IPS DF 6.9 (cell line): ENCODE data around the gene ATAD3A.

Source experiments
- DNase-seq: peaks from one replicate; pipeline ENCODE4 v3.0.0-alpha.2; 2013; ENCODE audit warnings: low read depth, low spot score
- H3K27ac ChIP-seq: one replicate; pipeline ENCODE4 v1.5.1; 2013; ENCODE audit warnings: low read length, control low read depth
- H3K27me3 ChIP-seq: 2 replicates; pipeline ENCODE4 v1.6.1; 2013; ENCODE audit warnings: mild to moderate bottlenecking, low read length; ENCODE audit not compliant: control insufficient read depth, insufficient read depth
- H3K36me3 ChIP-seq: 2 replicates; pipeline ENCODE4 v1.6.1; 2013; ENCODE audit warnings: low read length; ENCODE audit not compliant: control insufficient read depth, insufficient read depth
- H3K4me1 ChIP-seq: 2 replicates; pipeline ENCODE4 v1.6.1; 2013; ENCODE audit warnings: low read length; ENCODE audit not compliant: control insufficient read depth, insufficient read depth
- H3K4me3 ChIP-seq: 2 replicates; pipeline ENCODE4 v1.5.1; 2013; ENCODE audit warnings: mild to moderate bottlenecking, low read length
- H3K9me3 ChIP-seq: 2 replicates; pipeline ENCODE4 v1.6.1; 2013; ENCODE audit warnings: low read length, inconsistent platforms; ENCODE audit not compliant: control insufficient read depth, insufficient read depth
- WGBS: extraction: QIAGEN DNeasy Blood & Tissue Kit; methylation state at CpG from one replicate; pipeline ENCODE4 v1.1.7; 2013; ENCODE audit warnings: mixed read lengths, missing lambda C conversion rate; ENCODE audit not compliant: insufficient read length, insufficient coverage; 5-methylcytosine and 5-hydroxymethylcytosine counted together

ATAD3A gene

DNA sequence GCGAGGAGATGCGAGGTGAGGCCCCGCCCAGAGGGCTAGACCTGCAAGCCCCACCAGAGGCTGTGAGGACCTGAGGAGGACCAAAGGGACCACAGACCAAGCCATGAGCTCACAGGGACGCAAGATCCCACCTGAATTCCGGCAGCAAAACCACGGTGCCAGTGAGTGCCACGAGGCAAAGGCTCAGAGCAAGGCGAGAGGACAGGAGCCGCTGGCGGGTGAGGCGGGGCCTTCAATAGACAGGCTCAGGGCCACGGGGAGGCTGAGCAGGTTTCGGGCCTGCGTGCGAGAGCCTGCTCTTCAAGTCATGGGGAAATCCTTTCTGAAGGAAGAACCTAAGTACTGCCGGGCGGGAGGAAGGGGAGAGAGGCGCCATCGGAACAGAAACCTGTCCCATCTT is 35.5 kb downstream of the ATAD3A start:
- Histone ChIP-seq H3K36me3 (peaks cover 3% of the 10 kb centered on the region; the same call in 1 of the 2 replicates), H3K27me3 (no peaks in the 10 kb centered on the region), H3K4me1 (no peaks in the 10 kb centered on the region), H3K4me3 (no peak overlapping the region), H3K27ac (no peak overlapping the region), H3K9me3 (no peaks in the 10 kb centered on the region)
- no peak for DNase-seq
- no CpG with 5 or more reads among the region's 19 CpGs for WGBS

DNA sequence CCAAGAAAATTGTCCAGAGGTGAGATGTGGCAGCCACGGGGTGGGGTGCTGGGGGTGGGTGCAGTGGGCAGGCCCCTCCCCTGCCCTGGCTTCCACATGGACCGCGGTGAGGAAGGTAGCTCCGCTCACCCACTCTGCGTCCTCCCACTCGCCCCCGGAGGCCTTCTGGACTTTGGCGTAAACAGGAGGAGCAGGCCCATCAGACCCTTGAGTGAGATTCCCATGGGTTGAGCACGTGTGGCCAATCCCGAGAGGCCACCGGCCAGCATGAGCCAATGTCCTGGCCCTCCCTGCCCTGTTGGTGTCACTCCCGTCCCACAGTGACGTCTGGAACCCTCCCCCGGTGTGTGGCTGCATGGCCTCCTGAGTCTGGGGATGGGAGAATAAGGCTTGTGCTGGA is 36.6 kb downstream of the ATAD3A start:
- DNase-seq: no peak
- no peaks in the 10 kb centered on the region for H3K27me3 ChIP-seq
- H3K4me3 ChIP-seq: no peak overlapping the region
- no peaks in the 10 kb centered on the region; the same call in 1 of the 2 replicates for H3K36me3 ChIP-seq
- no peaks in the 10 kb centered on the region for H3K9me3 ChIP-seq
- WGBS: no CpG with 5 or more reads among the region's 14 CpGs
- no peaks in the 10 kb centered on the region for H3K4me1 ChIP-seq
- no peak overlapping the region for H3K27ac ChIP-seq

DNA sequence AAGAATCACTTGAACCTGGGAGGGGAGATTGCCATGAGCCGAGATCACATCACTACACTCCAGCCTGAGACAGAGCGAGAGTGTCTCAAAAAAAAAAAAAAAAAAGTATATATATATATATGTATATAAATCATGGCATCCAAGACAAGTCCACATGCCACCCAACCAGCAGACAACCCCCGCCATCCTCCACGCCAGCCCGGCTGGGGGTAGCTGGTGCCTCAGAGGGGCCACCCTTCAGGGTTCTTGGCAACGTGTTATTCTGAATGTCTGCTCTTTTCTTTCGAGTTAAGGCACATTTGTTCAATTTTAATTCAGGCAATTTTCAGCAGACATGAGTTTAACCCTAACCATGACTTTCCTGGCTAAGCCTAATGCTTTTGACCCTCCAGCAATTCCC is 38.1 kb downstream of the ATAD3A start:
- Histone ChIP-seq H3K9me3 (no peaks in the 10 kb centered on the region), H3K4me1 (no peaks in the 10 kb centered on the region), H3K27me3 (no peaks in the 10 kb centered on the region), H3K4me3 (no peak overlapping the region), H3K36me3 (no peaks in the 10 kb centered on the region; the same call in 1 of the 2 replicates), H3K27ac (no peak overlapping the region)
- no CpG with 5 or more reads among the region's 7 CpGs for WGBS
- DNase-seq: no peak

DNA sequence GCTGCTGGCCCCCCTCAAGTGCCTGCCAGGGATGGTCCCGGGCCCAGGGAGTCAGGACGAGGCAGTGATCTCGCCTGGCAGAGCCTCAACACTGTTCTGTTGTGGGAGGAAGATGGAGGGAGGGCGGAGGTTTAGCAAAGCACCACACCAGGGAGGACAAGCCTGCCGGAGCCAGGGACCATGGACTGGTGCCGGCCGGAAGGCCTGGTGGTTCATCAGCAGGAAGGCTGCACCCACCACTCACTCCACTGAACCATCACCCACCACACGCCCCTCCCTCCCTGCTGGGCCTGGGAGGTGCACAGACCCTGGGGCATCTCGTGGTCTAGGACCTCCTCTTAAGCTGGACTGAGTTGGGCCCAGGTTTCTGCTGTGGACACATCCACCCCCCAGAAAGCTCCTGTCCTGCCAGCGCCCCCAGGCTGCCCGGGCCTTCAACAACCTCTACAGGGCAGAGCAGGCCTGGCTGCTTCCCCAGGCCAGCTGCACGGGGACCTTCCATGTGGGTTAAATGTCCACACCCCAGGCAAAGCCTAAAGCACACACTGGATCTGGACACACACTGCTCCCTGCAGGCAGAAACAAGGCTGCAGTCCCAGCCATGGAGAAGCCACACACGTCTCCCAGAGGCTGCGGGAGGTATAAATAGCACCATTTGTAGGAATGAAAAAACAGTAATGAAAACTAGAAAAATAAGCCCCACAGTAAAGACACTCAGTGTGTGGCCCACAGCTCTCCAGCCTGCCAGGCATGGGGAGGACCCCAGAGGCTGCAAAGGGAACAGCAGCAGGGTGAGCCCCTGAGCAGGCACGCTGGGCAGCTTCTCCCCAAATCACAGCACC is 38.9 kb downstream of the ATAD3A start:
- Histone ChIP-seq H3K27me3 (no peaks in the 10 kb centered on the region), H3K9me3 (no peaks in the 10 kb centered on the region), H3K4me3 (no peak overlapping the region), H3K36me3 (no peaks in the 10 kb centered on the region; the same call in 1 of the 2 replicates), H3K27ac (no peak overlapping the region), H3K4me1 (no peaks in the 10 kb centered on the region)
- no CpG with 5 or more reads among the region's 15 CpGs for WGBS
- no peak for DNase-seq

DNA sequence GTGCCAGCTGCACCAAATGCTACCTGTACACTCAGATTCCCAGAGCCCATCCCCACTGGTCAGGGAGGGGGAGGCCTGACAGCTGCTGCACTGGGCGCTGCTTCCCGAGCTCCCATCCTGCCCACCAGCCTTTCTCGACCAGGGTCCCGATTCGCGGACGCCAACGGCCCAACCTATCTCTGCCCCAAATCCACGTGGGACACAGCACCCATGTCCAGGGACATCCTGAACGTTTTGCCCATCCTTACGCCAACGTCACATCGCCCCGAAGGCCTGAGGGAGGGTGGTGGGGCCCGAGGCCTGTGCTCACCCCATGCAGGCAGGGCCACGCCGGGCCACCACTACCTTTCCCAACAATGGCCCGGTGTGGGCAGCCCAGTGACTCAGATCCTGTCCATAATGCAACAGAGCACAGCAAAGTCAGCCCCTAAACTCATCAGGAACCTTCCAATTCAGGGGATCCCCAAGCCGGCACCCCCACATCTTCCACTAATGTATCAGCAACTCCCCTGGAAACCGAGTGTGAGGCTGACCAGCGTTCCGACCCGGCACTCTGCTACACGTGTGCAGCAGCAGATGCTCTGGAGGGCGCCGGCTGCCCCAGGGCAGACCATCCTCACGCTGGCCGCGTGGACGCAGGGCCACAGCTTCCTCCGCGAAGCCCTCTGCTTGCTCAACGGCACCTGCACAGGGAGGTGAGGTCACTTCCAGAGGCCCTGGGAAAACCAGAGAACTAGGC is 39.7 kb downstream of the ATAD3A start:
- no CpG with 5 or more reads among the region's 33 CpGs for WGBS
- Histone ChIP-seq H3K27me3 (no peaks in the 10 kb centered on the region), H3K9me3 (no peaks in the 10 kb centered on the region), H3K36me3 (no peaks in the 10 kb centered on the region; the same call in 1 of the 2 replicates), H3K27ac (no peak overlapping the region), H3K4me1 (no peaks in the 10 kb centered on the region), H3K4me3 (no peak overlapping the region)
- DNase-seq: no peak

DNA sequence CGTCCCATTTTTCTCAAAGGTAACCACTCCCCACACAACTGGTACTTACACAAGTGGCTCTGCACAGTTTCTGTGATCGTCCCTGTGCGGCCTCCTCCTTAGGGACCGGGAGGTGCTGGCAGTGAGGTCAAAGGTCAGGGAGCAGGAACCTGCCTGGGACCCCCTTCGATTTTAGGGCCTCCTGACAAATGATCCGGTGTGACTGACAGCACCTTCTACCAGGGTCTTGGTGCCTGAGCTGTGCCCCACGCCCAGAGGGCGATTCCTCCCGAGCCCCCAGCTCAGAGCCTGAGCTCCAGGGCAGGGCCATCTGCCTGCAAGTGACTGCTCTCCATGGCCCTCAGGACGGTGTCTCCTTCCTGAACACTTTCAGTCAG is 40.3 kb downstream of the ATAD3A start:
- H3K4me1 ChIP-seq: no peaks in the 10 kb centered on the region
- H3K36me3 ChIP-seq: no peaks in the 10 kb centered on the region; the same call in 1 of the 2 replicates
- no peak for DNase-seq
- no peak overlapping the region for H3K4me3 ChIP-seq
- no peak overlapping the region for H3K27ac ChIP-seq
- H3K27me3 ChIP-seq: no peaks in the 10 kb centered on the region
- no CpG with 5 or more reads among the region's 10 CpGs for whole genome bisulfite sequencing
- no peaks in the 10 kb centered on the region for H3K9me3 ChIP-seq

DNA sequence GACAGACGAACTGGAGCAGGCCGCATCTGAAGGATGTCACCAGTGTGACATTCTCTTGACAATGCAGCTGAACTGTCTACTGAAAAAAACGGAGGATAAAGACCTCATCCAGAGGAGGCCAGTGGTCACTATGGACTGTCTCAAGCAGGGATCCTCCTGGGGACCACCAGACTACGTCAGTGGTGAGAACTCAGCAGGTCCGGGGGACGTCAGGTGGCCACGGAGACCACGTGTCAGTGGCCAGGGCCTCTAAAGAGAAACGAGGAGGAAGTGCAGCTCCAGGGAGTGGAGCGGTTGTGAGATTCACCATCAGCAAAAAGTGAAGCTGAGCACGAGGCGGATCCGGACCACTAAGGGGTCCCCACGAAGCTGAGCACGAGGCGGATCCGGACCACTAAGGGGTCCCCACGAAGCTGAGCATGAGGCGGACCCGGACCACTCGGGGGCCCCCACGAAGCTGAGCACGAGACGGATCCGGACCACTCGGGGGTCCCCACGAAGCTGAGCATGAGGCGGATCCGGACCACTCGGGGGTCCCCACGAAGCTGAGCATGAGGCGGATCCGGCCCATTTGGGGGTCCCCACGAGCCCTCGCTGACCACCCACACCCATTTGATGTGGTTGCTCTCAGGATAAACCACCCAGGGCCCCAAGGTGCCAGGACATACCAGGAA is 42.0 kb downstream of the ATAD3A start:
- DNase-seq: no peak
- no CpG with 5 or more reads among the region's 35 CpGs for WGBS
- Histone ChIP-seq H3K27me3 (no peaks in the 10 kb centered on the region), H3K9me3 (no peaks in the 10 kb centered on the region), H3K4me3 (no peak overlapping the region), H3K36me3 (no peaks in the 10 kb centered on the region), H3K27ac (no peak overlapping the region), H3K4me1 (no peaks in the 10 kb centered on the region)

DNA sequence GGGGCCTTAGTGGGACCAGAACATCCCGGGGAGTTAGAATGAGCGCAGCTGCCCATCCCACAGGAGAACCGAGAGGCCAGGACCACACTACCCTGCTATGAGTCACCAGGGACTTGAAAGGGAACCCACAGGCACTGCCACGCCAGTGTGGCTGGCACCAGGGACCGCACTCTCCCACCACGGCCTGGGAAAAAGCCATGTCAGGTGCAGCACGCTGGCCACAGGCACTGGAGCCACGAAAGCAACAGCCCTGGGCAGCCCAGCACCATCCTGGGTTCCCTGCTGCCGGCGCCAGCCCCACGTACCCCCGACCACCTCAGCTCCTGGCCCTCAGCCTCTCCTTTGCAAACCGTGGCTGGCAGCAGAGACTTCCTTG is 42.6 kb downstream of the ATAD3A start:
- DNase-seq: no peak
- H3K9me3 ChIP-seq: no peaks in the 10 kb centered on the region
- no peaks in the 10 kb centered on the region for H3K36me3 ChIP-seq
- no CpG with 5 or more reads among the region's 13 CpGs for WGBS
- H3K4me3 ChIP-seq: no peak overlapping the region
- no peak overlapping the region for H3K27ac ChIP-seq
- H3K27me3 ChIP-seq: no peaks in the 10 kb centered on the region
- no peaks in the 10 kb centered on the region for H3K4me1 ChIP-seq

DNA sequence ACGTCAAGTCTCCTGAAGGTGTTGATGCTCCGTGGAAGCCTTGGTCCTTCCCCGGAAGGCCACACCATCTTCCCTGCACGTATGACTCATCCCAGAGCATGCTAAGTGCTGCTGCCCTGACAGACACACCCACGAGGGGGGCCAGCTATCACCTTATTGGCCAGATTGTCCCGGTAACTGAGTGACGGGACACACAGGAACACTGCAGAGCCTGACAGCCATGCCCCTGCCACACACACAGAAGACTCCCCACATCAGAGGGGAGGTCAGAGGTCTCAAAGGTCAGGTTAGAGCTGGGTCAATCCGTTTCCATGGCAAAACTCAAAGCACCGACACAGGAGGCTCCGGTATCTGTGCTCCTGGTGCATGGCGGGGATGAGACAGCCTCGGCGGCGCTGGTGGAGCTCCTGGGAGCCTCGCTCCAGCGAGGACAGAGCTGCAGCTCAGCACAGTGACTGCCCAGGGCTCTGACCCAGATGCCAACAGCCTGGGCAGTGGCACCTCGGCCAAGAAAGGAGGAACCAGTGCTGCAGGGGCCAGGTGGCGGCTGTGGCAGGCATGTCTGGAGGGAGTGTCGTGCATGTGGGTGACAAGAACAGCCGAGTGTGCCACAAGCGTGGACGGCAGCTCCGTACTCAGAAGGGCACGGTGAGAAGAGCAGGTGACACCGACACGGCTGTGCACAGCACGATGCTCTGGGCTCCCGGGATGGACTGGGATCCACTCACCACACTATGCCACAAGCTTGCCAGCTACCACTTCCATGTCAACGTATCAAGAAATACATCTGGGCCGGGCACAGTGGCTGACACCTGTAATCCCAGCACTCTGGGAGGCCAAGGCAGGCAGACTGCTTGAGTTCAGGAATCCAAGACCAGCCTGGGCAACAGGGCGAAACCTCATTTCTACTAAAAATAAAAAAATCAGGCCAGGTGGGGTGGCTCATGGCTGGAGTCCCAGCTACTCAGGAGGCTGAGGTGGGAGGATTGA is 43.3 kb downstream of the ATAD3A start:
- Histone ChIP-seq H3K9me3 (no peaks in the 10 kb centered on the region), H3K36me3 (no peaks in the 10 kb centered on the region), H3K4me3 (no peak overlapping the region), H3K4me1 (no peaks in the 10 kb centered on the region), H3K27ac (no peak overlapping the region), H3K27me3 (no peaks in the 10 kb centered on the region)
- no peak for DNase-seq
- WGBS: no CpG with 5 or more reads among the region's 31 CpGs
